Lower leg skin (tissue), 3 donors: ENCODE results near the gene CD151.

ENCODE experiments used
- CTCF ChIP-seq, 3 donors: fragments of 450-650 bp; IDR thresholded peaks; one replicate each; pipeline ENCODE4 v1.5.1; 2016; ENCODE audit warnings: antibody characterized with exemption in 3 of 3, mild to moderate bottlenecking in 3 of 3, moderate library complexity in 2 of 3
- POLR2A ChIP-seq, 2 donors: fragments of 450-650 bp; IDR thresholded peaks; one replicate each; pipeline ENCODE4 v1.6.1; 2016 to 2017; ENCODE audit warnings: antibody characterized with exemption in 2 of 2, mild to moderate bottlenecking in 1 of 2, moderate library complexity in 1 of 2

- TF ChIP-seq CTCF (IDR thresholded peaks at IDR 0.05) (no peak), POLR2A (IDR thresholded peaks at IDR 0.05) (no peak)
Measured at GRCh38 chr11:816433-816779, 16.3 kb upstream of the CD151 start.
